ENCODE measurements around the gene TIMP2.

GRCh38 chr17:78893684-78894083 lies 31.5 kb downstream of the TIMP2 start:
- TF ChIP-seq, protein P1, sequence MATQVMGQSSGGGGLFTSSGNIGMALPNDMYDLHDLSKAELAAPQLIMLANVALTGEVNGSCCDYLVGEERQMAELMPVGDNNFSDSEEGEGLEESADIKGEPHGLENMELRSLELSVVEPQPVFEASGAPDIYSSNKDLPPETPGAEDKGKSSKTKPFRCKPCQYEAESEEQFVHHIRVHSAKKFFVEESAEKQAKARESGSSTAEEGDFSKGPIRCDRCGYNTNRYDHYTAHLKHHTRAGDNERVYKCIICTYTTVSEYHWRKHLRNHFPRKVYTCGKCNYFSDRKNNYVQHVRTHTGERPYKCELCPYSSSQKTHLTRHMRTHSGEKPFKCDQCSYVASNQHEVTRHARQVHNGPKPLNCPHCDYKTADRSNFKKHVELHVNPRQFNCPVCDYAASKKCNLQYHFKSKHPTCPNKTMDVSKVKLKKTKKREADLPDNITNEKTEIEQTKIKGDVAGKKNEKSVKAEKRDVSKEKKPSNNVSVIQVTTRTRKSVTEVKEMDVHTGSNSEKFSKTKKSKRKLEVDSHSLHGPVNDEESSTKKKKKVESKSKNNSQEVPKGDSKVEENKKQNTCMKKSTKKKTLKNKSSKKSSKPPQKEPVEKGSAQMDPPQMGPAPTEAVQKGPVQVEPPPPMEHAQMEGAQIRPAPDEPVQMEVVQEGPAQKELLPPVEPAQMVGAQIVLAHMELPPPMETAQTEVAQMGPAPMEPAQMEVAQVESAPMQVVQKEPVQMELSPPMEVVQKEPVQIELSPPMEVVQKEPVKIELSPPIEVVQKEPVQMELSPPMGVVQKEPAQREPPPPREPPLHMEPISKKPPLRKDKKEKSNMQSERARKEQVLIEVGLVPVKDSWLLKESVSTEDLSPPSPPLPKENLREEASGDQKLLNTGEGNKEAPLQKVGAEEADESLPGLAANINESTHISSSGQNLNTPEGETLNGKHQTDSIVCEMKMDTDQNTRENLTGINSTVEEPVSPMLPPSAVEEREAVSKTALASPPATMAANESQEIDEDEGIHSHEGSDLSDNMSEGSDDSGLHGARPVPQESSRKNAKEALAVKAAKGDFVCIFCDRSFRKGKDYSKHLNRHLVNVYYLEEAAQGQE (IDR thresholded peaks at IDR 0.05; ENCODE audit: unreplicated experiment) = no peak
- TF ChIP-seq CTCF (conservative IDR thresholded peaks at IDR 0.05; ENCODE audit: low read depth in 2 of 2) = no peak
- TF ChIP-seq POLR2AphosphoS5 (IDR thresholded peaks at IDR 0.05; ENCODE audit: low read depth) = no peak
- TF ChIP-seq EZH2 (IDR thresholded peaks at IDR 0.05; ENCODE audit: low read depth, unreplicated experiment) = no peak
- TF ChIP-seq, protein P2, sequence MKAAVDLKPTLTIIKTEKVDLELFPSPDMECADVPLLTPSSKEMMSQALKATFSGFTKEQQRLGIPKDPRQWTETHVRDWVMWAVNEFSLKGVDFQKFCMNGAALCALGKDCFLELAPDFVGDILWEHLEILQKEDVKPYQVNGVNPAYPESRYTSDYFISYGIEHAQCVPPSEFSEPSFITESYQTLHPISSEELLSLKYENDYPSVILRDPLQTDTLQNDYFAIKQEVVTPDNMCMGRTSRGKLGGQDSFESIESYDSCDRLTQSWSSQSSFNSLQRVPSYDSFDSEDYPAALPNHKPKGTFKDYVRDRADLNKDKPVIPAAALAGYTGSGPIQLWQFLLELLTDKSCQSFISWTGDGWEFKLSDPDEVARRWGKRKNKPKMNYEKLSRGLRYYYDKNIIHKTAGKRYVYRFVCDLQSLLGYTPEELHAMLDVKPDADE (IDR thresholded peaks at IDR 0.05) = no peak
- TF ChIP-seq CREB1 (CRISPR knock-in tag; IDR thresholded peaks at IDR 0.05; ENCODE audit: low read depth) = no peak
- no peak for TF ChIP-seq STAT1 (IDR thresholded peaks at IDR 0.05; ENCODE audit: unreplicated experiment)
- TF ChIP-seq, protein P3, sequence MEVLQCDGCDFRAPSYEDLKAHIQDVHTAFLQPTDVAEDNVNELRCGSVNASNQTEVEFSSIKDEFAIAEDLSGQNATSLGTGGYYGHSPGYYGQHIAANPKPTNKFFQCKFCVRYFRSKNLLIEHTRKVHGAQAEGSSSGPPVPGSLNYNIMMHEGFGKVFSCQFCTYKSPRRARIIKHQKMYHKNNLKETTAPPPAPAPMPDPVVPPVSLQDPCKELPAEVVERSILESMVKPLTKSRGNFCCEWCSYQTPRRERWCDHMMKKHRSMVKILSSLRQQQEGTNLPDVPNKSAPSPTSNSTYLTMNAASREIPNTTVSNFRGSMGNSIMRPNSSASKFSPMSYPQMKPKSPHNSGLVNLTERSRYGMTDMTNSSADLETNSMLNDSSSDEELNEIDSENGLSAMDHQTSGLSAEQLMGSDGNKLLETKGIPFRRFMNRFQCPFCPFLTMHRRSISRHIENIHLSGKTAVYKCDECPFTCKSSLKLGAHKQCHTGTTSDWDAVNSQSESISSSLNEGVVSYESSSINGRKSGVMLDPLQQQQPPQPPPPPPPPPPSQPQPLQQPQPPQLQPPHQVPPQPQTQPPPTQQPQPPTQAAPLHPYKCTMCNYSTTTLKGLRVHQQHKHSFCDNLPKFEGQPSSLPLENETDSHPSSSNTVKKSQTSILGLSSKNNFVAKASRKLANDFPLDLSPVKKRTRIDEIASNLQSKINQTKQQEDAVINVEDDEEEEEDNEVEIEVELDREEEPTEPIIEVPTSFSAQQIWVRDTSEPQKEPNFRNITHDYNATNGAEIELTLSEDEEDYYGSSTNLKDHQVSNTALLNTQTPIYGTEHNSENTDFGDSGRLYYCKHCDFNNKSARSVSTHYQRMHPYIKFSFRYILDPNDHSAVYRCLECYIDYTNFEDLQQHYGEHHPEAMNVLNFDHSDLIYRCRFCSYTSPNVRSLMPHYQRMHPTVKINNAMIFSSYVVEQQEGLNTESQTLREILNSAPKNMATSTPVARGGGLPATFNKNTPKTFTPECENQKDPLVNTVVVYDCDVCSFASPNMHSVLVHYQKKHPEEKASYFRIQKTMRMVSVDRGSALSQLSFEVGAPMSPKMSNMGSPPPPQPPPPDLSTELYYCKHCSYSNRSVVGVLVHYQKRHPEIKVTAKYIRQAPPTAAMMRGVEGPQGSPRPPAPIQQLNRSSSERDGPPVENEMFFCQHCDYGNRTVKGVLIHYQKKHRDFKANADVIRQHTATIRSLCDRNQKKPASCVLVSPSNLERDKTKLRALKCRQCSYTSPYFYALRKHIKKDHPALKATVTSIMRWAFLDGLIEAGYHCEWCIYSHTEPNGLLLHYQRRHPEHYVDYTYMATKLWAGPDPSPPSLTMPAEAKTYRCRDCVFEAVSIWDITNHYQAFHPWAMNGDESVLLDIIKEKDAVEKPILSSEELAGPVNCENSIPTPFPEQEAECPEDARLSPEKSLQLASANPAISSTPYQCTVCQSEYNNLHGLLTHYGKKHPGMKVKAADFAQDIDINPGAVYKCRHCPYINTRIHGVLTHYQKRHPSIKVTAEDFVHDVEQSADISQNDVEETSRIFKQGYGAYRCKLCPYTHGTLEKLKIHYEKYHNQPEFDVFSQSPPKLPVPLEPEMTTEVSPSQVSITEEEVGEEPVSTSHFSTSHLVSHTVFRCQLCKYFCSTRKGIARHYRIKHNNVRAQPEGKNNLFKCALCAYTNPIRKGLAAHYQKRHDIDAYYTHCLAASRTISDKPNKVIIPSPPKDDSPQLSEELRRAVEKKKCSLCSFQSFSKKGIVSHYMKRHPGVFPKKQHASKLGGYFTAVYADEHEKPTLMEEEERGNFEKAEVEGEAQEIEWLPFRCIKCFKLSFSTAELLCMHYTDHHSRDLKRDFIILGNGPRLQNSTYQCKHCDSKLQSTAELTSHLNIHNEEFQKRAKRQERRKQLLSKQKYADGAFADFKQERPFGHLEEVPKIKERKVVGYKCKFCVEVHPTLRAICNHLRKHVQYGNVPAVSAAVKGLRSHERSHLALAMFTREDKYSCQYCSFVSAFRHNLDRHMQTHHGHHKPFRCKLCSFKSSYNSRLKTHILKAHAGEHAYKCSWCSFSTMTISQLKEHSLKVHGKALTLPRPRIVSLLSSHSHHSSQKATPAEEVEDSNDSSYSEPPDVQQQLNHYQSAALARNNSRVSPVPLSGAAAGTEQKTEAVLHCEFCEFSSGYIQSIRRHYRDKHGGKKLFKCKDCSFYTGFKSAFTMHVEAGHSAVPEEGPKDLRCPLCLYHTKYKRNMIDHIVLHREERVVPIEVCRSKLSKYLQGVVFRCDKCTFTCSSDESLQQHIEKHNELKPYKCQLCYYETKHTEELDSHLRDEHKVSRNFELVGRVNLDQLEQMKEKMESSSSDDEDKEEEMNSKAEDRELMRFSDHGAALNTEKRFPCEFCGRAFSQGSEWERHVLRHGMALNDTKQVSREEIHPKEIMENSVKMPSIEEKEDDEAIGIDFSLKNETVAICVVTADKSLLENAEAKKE (CRISPR knock-in tag; IDR thresholded peaks at IDR 0.05) = no peak
- TF ChIP-seq NANOG (IDR thresholded peaks at IDR 0.05; ENCODE audit: borderline replicate concordance) = no peak
- TF ChIP-seq JUNB (IDR thresholded peaks at IDR 0.05; ENCODE audit: unreplicated experiment) = no peak

Data from GM23338 (cell line).